ENCODE results near the gene GJB4.
"Not testable (repeated sequence)": the region's sequence is repeated elsewhere in the genome, so short reads cannot be mapped to it uniquely, and the experiment has no call there.

The GJB4 gene

GRCh38 chr1:34794790-34795180 lies 35.2 kb downstream of the GJB4 start:
- DNase-seq: no peak

- DNase-seq: no peak
Measured at GRCh38 chr1:34795916-34796315, 36.4 kb downstream of the GJB4 start.

- DNase-seq: no peak
Measured at GRCh38 chr1:34796990-34797389, 37.5 kb downstream of the GJB4 start.

DNA sequence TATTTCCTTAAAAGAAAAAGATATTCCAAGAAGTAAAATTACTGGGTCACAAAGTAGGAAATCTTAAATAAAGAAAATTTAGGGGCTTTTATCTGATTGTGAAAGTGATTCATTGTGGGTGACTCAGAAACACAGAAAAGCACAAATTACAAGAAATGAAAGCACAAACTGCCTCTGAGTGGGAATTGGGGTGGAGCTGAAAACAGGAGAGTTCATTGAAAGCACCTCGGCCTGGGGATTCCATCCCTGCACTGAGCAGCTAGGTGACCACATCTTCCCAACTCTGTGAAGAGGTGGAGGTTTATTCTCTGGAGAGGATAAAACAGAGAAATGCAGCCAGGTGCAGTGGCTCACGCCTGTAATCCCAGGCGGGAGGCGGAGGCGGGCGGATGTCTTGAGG lies 40.7 kb downstream of the GJB4 start:
- DNase-seq: no peak

- no peak for DNase-seq
Measured at GRCh38 chr1:34803770-34804169, 44.2 kb downstream of the GJB4 start.

DNA sequence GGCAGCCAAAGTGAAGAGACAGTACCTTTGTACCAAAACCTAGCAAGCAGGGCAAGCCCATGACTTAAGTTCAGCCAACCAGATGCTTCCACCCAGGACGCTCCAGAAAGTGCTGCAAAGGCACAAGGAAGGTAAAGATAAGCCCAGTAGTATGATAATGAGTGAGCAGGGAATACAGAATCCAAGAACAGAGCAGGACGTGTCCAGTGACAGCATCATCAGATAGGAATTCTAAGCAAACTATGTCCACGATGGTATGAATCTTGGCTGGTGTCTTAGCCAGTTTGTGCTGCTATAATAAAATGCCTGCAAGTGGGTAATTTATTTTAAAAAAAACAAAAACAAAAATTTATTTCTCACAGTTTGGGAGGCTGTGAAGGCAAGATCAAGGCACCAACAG lies 46.9 kb downstream of the GJB4 start:
- no peak for DNase-seq

DNA sequence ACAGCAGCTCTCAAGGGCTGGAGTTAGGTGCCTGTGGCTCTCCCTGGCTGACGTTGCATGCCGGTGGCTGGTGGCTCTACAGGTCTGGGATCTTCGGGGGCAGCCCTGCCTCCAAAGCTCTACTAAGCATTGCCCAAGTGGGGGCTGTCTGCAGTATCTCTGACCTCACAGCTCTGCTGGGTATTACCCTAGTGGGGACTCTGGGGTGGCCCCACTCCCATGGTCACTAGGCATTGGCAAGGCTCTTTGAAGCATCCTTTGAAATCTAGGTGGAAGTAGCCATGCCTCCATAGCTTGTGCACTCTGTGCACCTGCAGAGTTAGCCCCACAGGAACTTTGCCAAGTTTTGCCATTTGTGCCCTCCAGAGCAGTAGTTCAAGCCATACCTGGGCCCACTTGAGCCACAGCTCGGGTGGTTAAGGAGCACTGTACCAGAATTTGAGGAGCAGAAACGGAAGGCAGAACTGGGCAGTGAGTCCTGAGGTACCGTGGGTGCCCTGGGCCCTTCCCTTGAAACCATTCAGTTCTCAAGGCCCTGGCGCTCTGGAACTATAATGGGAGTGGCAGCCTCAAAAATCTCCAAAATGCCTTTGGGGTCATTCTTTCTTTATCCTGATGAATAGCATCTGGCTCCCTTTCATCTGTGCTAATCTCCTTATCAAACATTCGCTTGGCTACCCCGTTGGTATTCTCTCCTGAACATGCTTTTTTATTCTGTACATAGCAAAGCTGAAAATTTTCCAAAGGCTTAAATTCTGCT lies 48.7 kb downstream of the GJB4 start:
- DNase-seq: no peak

GRCh38 chr1:34810781-34811180 lies 51.2 kb downstream of the GJB4 start:
- DNase-seq: not testable (repeated sequence)

Measured in hypothalamus (tissue), 51 donors.